Left ventricle myocardium inferior (tissue), 1 donor: ENCODE data around the gene ATL2. TPM values are rescaled to one million over a fixed set of nuclear protein-coding genes. Genes with fewer than 3 reads are reported as not detected.

Experiments used
- DNase-seq: peaks from one replicate; pipeline ENCODE4 v3.0.0-alpha.2; 2020
- H3K27ac ChIP-seq: fragments of 200-600 bp; replicated peaks from 2 replicates; pipeline ENCODE4 v1.8.0; 2021
- H3K27me3 ChIP-seq: fragments of 200-600 bp; 2 replicates; pipeline ENCODE4 v1.8.0; 2021; ENCODE audit warnings: low read depth
- H3K36me3 ChIP-seq: fragments of 200-600 bp; 2 replicates; pipeline ENCODE4 v1.8.0; 2021
- H3K4me1 ChIP-seq: fragments of 200-600 bp; 2 replicates; pipeline ENCODE4 v1.8.0; 2021
- H3K4me3 ChIP-seq: fragments of 200-600 bp; 2 replicates; pipeline ENCODE4 v1.8.0; 2021; ENCODE audit warnings: mild to moderate bottlenecking, moderate library complexity
- H3K9me3 ChIP-seq: fragments of 200-600 bp; replicated peaks from 2 replicates; pipeline ENCODE4 v1.8.0; 2021
- CTCF ChIP-seq: fragments of 200-600 bp; IDR thresholded peaks from 2 replicates; pipeline ENCODE4 v1.8.0; 2021; ENCODE audit warnings: antibody characterized with exemption, mild to moderate bottlenecking, borderline replicate concordance
- intact Hi-C: fragments of 100-400 bp; cut with micrococcal nuclease; formaldehyde crosslinking; loops from one replicate; pipeline ENCODE4 v1.11.0; 2022
- total RNA-seq: library from RNA; stranded (reverse); fragmentation: NEBNext Ultra II Directional; extraction: Animal tissue kit (Norgen Biotek cat#: 25700); gene quantifications from one replicate; pipeline ENCODE4 v1.2.1, GENCODE V29; 2021
- donor health status: DM: no; HTN: yes; CAD: no; lungs with severe emphysema.

Gene ATL2
- total RNA-seq, 1 donor from 2014 or later: 28.4 TPM

- no peak for DNase-seq
- no peaks in the 10 kb centered on the region for H3K9me3 ChIP-seq
- H3K27ac ChIP-seq: no peak overlapping the region
- TF ChIP-seq CTCF: no peak
- intact Hi-C loops: no loop called here
- H3K4me1 ChIP-seq: peaks cover 11% of the 10 kb centered on the region
- H3K4me3 ChIP-seq: no peak overlapping the region
- H3K27me3 ChIP-seq: no peaks in the 10 kb centered on the region
- peaks cover 33% of the 10 kb centered on the region for H3K36me3 ChIP-seq
Measured at GRCh38 chr2:38301969-38302702, 74.9 kb downstream of the ATL2 start.

- TF ChIP-seq CTCF: no peak
- H3K27me3 ChIP-seq: no peaks in the 10 kb centered on the region
- H3K4me3 ChIP-seq: no peak overlapping the region
- H3K4me1 ChIP-seq: peaks cover 11% of the 10 kb centered on the region
- no peak overlapping the region for H3K27ac ChIP-seq
- intact Hi-C loops: no loop called here
- no peaks in the 10 kb centered on the region for H3K9me3 ChIP-seq
- H3K36me3 ChIP-seq: peaks cover 40% of the 10 kb centered on the region
- no peak for DNase-seq
Measured at GRCh38 chr2:38301340-38301968, 75.6 kb downstream of the ATL2 start.

- no peak for TF ChIP-seq CTCF
- intact Hi-C loops: no loop called here
- Histone ChIP-seq H3K36me3 (peaks cover 47% of the 10 kb centered on the region), H3K27me3 (no peaks in the 10 kb centered on the region), H3K4me3 (no peak overlapping the region), H3K9me3 (no peaks in the 10 kb centered on the region), H3K4me1 (peaks cover 11% of the 10 kb centered on the region), H3K27ac (no peak overlapping the region)
- no peak for DNase-seq
Measured at GRCh38 chr2:38298539-38298938, 78.5 kb downstream of the ATL2 start.

GRCh38 chr2:38296197-38296780 lies 80.8 kb downstream of the ATL2 start:
- Histone ChIP-seq H3K4me3 (no peak overlapping the region), H3K36me3 (peaks cover 41% of the 10 kb centered on the region), H3K27ac (no peak overlapping the region), H3K4me1 (peaks cover under 1% of the 10 kb centered on the region), H3K27me3 (no peaks in the 10 kb centered on the region), H3K9me3 (no peaks in the 10 kb centered on the region)
- TF ChIP-seq CTCF: no peak
- DNase-seq: no peak
- intact Hi-C loops: no loop called here

GRCh38 chr2:38294597-38294996 lies 82.5 kb downstream of the ATL2 start:
- Histone ChIP-seq H3K4me3 (no peak overlapping the region), H3K36me3 (peaks cover 41% of the 10 kb centered on the region), H3K27me3 (no peaks in the 10 kb centered on the region), H3K4me1 (no peaks in the 10 kb centered on the region), H3K27ac (no peak overlapping the region), H3K9me3 (no peaks in the 10 kb centered on the region)
- TF ChIP-seq CTCF: no peak
- intact Hi-C loops: no loop called here
- DNase-seq: no peak
